Activated effector memory CD4-positive, alpha-beta T cell treated with anti-CD3 and anti-CD28 coated beads, Interleukin-2, amount 50 U/mL, for 16 hours (primary cell): ENCODE data around the gene RLF.

Experiments
- DNase-seq: peaks from one replicate; pipeline ENCODE4 v3.0.0-alpha.2; 2020

Gene RLF

DNA sequence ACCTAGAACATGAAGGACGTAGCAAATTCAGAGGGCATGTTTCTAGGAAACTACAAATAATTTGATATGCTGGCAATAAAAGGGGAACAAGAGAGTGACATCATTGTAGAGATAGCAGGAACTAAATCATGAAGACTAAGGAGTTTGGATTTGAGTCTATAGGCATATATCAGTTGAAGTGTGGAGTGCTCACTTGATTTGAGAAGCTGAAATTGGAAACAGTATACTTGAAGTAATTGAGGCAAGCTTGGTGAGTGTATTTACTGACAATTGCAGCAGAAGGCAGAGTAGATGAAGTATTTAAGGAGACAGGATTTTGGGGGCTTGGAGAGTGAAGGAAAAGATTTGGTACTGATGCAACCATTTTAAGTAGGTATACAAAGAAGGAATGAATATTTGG lies 80.2 kb downstream of the RLF start:
- no peak for DNase-seq

DNA sequence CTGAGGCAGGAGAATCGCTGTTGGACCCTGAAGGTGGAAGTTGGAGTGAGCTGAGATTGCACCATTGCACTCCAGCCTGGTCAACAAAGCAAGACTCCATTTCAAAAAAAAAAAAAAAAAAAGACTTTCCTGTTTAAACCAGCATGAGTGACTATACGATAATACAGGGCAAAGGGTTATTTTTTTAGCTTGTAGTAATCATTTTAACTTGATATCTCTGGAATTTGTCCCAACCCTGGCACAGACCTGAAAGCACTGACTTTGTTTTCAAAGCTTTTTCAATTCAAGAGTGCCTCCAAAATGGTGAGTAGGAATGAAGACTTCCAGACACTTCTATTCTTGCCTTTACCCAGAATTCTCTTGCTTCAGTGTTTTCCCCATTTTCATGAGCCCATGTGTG lies 82.2 kb downstream of the RLF start:
- no peak for DNase-seq

DNA sequence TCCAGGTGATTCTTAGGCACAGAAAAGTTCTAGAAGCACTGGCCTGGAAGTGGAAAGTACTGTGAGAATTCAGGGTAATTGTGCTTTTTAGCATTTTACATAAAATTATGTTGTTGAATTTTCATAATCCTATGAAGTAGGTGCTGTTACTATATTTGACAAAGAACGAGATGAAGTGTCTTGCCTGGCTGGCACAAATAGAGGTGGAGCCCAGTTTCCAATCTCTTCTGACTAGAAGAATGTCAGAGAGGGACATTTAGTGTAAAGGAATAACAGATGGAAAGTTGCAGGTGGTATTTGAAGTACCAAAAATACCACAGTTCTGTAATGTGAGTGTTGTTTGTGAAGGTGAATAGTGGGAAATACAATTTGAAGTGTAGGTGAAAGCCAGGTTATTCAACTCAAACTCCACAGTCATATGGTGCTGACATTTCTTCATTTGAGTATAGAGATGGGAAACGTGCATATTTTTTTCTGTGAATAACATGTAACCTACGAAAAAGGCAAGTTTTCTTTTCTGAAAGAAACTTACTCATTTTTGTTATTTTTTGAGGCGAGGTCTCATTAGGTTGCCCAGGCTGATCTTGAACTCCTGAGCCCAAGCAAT lies 83.1 kb downstream of the RLF start:
- DNase-seq: no peak

DNA sequence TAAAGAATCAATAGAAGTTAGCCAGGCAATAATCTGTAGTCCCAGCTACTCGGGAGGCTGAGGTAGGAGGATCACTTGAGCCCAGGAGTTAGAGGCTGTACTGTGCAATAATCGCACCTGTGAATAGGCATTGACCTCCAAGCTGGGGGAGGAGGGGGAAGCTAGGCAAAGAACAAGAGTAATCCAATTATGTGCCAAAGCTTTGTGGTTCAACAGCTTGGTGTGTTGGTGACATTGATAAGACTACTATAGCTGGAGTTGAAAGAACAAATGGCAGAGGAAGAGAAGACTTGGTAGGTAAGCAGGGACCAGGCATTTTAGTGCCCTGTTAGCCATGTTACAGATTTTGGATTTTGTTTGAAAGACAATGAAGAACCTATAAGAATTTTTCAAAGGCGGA lies 84.5 kb downstream of the RLF start:
- no peak for DNase-seq

DNA sequence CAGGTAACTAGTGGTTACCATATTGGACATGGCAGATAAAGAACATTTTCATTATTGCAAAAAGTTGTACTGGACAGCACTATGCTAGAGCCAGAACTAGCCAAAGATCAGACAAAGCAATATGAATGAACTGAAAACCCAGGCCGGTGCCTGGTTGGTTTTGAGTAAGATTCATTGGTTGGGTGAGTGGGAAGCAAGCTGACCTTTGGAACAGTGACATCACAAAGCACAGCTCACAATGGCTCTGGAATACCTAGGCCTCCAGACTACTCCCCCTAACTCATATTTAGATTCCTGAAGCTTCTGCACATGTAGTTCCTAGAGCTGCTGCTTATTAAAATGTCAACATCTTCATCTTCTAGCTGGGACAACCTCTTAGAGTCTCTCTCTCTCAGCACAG lies 86.5 kb downstream of the RLF start, which contains the start of gene TMCO2:
TMCO2 (plus strand) TSS at position 283 of the 400 bp plus-strand sequence; CDS start at position 340, 57 bp downstream.
- DNase-seq: no peak

DNA sequence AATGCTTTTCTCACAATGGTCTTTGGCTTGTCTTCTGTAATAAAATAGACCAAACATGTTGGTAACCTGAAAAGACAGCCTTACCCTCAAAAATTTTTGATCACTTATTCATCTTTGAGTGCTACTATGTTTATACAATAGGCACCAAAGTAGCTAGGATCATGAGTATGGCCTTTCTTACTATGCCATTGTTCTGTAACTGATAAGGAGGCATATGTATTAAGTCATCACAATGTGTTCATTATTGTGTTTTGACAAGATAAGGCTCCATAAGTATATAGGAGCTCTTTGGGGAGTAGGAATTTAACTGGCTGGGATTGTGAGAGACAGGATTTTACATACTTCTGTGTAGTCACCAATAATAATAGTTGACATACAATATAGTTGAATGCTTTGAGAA lies 87.2 kb downstream of the RLF start:
- no peak for DNase-seq

DNA sequence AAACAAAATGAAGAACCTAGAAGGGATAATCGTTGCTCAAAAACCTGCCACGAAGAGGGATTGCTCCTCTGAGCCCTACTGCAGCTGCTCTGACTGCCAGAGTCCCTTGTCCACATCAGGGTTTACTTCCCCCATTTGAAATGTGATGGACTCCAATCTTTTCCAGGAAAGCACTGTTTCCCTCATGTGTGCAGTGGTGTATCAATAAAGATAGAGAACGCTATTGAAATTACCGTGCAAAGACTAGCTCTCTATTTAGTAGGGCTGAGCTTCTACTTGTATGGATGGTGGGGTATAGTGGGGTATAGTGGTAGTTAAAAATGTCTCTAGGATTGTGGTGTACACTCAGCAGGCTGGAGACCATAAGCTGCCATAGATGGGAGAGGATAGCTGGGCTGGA lies 90.3 kb downstream of the RLF start:
- no peak for DNase-seq

DNA sequence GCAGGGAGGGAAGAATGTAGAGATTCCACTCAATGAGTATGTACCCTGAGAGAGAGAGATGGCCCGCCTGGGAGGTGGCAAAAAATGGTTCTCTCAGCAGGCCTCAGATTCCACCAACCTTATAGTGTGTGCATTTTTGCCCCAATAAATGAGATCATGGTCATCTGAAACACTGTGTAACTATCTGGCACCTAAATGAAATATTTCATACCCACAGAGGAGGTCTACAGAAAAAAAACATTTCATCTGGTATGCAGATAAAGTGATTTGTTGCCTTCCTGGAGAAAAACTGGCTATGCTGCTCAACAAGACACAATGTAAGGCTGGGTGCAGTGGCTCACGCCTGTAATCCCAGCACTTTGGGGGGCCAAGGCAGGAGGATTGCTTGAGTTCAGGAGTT lies 91.4 kb downstream of the RLF start:
- no peak for DNase-seq

DNA sequence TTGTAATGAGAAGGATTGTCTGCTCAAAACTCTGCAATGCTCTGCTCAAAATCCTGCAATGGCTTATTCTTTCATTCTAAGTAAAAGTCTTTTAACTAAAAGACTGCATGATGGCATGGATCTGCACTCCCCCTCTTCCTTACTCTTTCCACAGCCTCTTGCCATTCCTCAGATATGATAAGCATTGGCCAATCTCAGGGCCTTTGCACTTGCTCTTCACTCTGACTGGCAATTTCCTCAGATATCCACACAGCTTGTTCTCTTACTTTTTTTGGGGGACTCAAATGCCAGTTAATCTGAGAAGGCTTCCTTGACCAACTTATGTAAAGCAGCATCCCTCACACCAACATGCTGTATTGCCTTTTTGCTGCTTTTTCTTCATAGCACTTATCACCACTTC lies 94.0 kb downstream of the RLF start:
- no peak for DNase-seq

DNA sequence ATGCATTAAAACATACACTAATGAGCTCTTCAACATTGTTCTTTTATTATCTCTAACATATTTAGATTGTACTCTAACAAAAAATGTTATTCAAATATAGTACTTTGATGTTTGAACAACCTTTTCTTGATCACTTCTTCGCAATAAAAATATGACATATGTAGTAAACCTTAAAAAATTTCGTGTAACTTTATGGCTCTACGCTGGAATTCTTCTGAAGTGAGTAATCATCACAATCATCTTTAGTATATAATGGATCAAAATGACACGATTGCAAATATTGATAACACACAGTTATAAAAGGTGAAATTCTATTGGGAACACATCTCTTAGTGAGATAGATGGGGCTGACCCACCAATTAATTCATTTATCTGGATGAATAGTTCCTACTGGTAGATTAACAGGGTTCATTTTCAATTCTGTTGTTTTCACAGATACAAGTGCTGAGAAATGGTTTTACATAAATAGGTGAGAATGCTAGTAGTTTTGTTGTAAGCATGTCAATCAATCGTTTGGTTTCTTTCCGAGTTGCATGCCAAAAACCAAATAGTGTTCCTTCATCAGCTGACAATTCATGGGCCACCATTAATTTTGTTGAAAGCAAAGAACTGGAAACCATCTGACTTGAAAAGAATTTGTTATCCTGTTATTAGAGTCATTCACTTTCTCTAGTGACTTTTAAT lies 95.4 kb downstream of the RLF start:
- DNase-seq: no peak

DNA sequence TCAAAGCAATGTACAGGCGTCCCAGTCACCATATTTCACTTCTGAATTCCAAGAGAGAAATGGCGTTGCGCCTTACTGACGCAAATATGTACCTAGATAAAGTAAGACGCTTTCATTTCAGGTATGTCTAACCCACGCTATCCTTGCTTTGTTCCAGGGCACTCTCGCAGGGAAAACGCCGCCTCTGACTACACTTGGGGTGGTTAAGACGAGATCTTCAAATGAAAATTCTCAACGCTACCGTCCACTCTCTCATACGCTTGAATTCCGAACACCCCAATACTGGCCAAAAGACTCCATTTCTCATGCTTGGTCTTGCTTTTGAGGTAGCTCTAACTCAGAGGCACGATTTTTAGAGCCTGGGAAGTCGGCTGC lies 96.1 kb downstream of the RLF start:
- no peak for DNase-seq

DNA sequence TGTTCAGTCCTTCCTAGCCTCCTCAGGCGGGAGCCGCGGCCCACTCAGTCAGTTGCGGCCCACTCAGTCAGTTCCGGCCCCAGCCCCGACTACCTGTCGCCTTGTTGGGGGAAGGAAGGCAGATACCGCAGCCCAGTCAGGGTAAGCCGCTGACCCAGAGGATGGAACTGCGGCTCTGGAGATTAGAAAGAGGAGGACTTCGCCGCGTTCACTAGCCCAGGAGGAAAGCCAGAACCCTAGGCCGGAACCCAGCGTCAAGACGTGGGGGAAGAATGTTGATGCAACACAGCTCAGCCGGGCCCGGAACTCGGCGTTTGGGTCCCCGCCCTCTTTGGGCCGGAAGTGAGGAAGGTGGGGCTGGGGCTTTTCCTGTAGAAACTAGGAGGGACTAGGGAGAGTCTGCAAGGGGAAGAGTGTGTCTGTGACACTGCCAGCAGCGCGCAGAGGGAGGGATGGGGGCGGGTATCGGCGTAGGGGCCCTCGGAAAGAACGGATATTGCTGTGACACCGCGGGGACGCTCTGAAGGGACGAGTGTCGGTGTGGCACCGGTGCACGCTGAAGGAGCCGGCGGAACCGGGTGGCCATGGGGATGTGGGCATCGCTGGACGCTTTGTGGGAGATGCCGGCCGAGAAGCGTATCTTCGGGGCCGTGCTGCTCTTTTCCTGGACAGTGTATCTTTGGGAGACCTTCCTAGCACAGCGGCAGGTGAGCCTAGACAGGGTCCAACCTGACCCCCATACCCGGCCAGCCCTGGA lies 96.7 kb downstream of the RLF start, which contains the start of gene ZMPSTE24:
ZMPSTE24 (plus strand) TSS at position 549 of the 757 bp plus-strand sequence; CDS start at position 585, 36 bp downstream.
- peak; percentile 98 for DNase-seq

DNA sequence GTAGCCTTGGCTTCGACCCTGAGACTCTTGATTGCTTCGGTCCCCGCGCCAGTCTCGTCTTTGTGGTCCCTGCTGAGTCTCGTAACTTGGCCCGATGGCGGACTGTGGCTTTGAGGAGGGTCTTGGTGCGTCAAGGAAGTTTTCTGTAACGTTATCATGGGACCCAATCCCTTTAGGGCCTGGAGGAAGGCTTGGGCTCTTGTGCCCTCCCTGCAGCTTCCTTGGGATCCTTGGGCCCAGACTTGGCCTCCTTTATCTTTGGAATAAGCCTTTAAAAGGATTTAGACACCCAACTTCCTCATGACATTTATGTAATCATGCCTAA lies 97.2 kb downstream of the RLF start:
- DNase-seq: no peak

DNA sequence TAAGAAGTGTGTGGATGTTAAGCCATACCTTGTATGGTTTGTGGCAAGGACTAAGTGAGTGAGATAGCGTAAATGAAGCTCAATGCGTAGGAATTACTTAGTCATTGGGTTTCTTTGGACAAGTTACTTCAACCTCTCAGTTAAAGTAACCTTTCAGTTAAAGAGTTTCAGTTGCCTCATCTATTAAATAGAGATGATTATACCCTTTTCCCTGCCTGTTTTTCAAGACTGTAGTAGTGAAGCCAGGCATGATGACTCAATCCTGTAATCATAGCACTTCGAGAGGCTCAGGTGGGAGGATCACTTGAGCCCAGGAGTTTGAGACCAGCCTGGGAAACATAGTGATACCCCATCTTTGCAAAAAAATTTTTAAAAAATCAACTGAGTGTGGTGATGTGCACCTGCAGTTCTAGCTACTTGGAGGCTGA lies 103.2 kb downstream of the RLF start:
- no peak for DNase-seq

DNA sequence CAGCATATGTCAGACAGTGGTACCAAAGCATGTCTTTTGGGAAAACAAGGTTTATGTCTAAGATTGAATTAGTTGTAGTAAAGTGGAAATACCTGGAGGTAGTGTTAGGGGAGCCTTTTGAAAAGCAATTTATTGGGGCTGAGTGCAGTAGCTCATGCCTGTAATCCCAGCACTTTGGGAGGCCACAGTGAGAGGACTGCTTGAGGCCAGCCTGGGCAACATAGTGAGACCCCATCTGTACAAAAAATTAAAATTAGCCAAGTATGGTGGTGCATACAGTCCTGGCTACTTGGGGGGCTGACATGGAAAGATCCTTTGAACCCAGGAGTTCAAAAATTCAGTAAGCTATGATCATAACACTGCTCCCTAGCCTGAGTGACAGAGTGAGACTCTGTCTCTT lies 104.1 kb downstream of the RLF start:
- DNase-seq: no peak

DNA sequence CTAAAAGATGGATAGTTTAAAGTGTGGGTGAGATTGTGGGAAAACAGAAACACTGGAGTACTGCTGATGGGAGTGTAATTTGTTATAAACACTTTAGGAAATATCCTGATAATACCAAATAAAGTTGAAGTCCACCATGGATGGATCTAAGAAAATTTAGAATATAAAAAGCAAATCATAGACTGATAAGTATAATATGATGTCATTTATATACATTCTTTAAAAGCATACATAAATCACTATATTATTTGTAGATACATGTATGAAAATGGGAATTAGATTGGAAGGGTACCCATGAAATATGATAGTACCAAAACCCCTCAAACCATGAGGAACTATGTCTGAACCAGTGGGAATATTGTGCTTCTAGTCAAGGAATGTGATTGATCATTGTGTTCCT lies 104.7 kb downstream of the RLF start:
- DNase-seq: no peak

DNA sequence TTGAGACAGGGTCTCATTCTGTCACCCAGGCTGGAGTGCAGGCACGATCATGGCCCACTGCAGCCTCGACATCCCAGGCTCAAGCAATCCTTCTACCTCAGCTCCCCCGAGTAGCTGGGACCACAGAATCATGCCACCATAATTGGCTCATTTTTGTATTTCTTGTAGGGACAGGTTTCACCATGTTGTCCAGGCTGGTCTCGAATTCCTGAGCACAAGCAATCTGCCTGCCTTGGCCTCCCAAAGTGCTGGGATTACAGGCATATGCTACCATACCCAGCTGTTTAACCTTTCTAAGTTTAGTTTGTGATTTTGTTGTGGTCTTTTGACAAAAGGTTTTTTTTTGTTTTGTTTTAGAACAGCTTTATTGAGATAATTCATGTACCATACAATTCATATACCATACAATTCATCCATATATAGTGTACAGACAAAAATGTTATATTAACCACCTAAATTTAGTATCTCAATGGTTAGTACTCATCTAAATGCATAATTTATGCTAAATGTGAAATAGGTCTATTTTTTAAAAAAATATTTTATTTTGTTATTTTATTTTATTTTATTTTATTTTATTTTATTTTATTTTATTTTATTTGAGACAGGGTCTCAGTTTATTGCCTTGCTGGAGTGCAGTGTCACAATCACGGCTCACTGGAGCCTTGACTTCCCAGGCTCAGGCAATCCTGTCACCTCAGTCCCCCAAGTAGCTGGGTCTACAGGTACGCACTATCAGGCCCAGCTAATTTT lies 105.8 kb downstream of the RLF start:
- DNase-seq: no peak

DNA sequence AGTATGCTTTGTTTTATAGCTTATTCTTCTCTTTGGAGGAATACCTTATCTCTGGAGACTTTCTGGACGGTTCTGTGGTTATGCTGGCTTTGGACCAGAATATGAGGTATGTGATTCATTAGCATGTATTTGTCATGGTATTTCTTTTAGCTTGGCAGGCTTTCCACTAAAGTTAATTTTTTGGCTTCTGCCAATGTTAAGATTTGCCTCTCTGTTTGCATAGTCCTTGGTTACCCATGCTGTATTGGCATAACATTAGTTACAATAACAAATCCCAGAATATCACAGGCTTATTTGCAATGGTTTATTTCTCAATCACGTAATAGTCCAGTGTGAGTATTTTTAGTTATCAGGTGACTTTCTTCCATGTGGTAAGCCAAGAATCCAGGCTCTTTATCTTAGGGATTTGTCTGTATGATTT lies 106.6 kb downstream of the RLF start:
- no peak for DNase-seq

DNA sequence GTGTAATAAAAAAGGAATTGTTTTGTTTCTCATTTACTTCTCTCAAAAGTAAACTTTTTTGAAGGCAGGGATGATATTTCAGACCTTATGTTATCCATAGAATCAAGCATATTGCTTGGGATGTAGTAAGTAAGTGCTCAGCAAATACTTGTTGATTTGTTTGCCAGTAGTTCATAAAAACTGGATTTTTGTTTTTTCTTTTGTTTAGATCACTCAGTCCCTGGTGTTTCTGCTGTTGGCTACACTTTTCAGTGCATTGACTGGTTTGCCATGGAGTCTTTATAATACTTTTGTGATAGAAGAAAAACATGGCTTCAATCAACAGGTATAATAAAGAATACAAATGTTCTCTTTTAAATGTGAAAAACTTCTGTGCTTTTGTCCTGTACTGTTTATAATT lies 107.0 kb downstream of the RLF start:
- no peak for DNase-seq

DNA sequence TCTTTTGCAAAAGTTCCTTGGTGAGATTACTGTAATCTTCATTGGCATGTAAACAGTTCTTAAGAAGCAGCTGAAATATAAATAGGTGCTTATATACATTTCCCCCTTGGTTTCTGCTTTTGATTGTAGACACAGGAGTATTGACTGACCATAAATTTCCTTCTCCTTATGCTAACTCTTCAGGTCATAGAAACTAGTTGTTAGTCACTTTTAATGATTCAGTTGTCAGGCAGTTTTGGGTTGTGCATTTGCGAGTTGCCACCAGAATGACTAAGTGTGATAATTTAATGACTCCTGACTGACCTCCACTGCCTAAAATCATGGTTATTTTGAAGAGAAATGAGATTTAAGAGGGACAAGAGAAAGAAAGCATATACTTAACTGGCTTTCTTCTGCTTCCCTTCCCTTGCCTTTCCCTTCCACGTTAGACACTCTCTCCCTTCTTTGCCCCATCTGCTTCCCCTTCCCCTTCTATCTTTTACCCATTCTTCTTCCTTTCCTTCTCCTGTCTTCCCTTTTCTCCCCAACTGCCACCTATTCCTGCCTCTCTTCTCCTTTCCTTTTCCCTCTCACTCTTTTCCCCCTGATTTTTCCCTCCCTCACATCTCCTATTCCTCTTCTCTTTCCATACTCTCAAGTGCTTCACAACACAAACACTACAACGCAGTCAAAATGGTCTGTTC lies 109.1 kb downstream of the RLF start:
- no peak for DNase-seq

DNA sequence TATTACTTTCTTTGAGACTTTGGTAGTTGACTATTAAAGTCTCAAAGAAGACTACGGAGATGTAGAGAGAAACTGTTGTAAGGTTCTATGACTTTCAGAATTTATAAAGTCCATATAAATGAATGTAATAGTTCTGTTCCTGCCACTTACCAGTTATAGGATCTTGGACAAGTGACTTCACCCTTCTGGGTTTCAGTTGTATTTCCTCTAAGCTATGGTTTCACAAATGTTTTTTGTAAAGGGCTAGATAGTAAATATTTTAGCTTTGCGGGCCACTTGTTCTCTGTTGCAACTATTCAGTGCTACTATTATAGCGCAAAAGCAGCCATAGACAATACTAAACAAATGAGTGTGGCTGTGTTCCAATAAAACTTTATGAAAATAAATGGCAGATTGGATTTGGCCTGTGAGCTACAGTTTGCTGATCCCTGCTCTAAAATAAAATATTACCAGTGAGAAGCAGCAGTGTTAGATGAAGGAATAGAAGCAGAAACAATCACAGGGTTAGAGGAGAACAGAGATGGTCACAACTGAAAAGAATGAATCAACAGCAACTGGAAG lies 111.5 kb downstream of the RLF start:
- no peak for DNase-seq

DNA sequence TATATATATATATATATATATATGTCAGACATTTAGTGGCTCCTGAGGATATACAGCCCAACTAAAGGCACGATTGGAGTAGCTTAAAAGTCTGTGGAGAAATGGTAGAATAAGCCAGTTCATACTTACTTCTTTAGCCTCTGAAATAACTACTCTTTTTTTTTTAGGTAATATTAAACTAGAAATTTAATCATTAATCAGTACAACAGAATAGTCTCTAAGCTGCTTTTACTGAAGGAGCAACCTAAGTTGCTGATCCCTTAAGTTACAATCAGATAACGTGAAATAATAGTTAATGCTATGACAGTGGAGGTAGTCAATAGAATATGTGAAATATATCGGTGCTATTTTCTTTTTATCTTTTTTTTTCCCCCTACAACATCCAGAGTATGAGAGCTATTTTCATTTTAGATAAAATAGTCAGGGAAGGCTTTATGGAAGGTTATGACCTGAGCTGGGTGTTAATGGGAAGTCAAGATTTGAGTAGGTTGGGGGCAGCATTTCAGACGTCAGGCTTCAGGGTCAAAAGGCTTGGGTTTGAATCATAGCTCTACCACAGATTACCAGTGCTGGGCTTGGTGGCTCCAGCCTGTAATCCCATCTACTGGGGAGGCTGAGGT lies 112.5 kb downstream of the RLF start:
- DNase-seq: no peak
